H1 (cell line): Measurements from ENCODE around the gene PDZD11.
A peak's percentile ranks its signal among the peaks of the same experiment; 100 is the strongest.

Experiments
- EP300 ChIP-seq, 2 experiments: IDR thresholded peaks; 1 replicate in 1 of 2; 2 replicates in 1 of 2; pipeline ENCODE4 v1.6.1; 2011 to 2012; ENCODE audit warnings: low read depth in 2 of 2, low read length in 2 of 2, mild to moderate bottlenecking in 2 of 2, borderline replicate concordance in 1 of 2, inconsistent platforms in 1 of 2, moderate library complexity in 1 of 2
- YY1 ChIP-seq: IDR thresholded peaks from 2 replicates; pipeline ENCODE4 v1.6.1; 2011; ENCODE audit warnings: low read depth, mild to moderate bottlenecking, low read length
- TF ChIP-seq, protein P1 (sequence below), 3 experiments: IDR thresholded peaks; 1 replicate in 2 of 3; 2 replicates in 1 of 3; pipeline versions ENCODE4 v1.5.1 to v1.6.1; 2011; ENCODE audit warnings: low read length in 3 of 3, mild to moderate bottlenecking in 3 of 3, inconsistent platforms in 2 of 3, low read depth in 1 of 3, moderate library complexity in 1 of 3; ENCODE audit not compliant: insufficient read depth in 1 of 3; ENCODE audit errors: control extremely low read depth in 1 of 3
- TF ChIP-seq, protein P2 (sequence below): IDR thresholded peaks from 2 replicates; pipeline ENCODE4 v1.6.1; 2012; ENCODE audit warnings: inconsistent platforms

DNA sequence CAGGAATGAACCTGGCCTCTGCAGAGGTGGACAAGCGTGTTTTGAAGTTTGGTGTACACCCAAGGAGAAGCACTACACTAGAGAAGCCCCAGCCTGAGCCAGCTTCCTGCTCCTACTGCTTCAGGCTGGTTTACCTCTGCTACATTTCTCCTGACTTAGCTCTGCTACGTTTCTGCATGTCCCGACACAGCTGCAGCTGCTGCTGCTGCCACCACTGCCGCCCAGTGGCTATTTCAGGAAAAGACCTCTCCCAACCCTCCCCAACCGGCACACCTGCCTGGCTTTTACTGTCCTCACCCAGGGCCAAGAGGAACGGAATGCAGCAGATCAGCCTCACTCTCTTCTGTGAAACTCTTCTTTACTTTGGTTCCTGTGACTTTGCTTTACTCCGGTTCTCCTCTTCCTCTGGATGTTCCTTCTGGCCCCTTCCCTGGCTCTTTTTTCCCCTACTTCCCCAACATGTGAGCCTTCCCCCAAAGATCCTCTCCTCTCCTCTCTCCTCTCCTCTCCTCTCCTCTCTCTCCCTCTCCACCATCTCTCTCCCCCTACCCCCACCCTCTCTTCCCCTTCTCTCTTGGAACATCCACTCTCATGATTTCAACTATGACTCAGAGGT, 26.7 kb downstream of the PDZD11 start:
- TF ChIP-seq EP300 (IDR thresholded peaks at IDR 0.05; ENCODE audit: borderline replicate concordance in 1 of 2, low read depth in 2 of 2, low read length in 2 of 2): no peak
- TF ChIP-seq, protein P1, sequence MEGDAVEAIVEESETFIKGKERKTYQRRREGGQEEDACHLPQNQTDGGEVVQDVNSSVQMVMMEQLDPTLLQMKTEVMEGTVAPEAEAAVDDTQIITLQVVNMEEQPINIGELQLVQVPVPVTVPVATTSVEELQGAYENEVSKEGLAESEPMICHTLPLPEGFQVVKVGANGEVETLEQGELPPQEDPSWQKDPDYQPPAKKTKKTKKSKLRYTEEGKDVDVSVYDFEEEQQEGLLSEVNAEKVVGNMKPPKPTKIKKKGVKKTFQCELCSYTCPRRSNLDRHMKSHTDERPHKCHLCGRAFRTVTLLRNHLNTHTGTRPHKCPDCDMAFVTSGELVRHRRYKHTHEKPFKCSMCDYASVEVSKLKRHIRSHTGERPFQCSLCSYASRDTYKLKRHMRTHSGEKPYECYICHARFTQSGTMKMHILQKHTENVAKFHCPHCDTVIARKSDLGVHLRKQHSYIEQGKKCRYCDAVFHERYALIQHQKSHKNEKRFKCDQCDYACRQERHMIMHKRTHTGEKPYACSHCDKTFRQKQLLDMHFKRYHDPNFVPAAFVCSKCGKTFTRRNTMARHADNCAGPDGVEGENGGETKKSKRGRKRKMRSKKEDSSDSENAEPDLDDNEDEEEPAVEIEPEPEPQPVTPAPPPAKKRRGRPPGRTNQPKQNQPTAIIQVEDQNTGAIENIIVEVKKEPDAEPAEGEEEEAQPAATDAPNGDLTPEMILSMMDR (IDR thresholded peaks at IDR 0.05; ENCODE audit: control extremely low read depth in 1 of 3, insufficient read depth in 1 of 3, low read depth in 1 of 3, low read length in 3 of 3): peak; percentile 60 to 82 (median 78)
- no peak for TF ChIP-seq YY1
- TF ChIP-seq, protein P2, sequence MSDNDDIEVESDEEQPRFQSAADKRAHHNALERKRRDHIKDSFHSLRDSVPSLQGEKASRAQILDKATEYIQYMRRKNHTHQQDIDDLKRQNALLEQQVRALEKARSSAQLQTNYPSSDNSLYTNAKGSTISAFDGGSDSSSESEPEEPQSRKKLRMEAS: no peak
